ENCODE results near the gene TAPT1. TPM values are rescaled to one million over a fixed set of nuclear protein-coding genes. Genes with fewer than 3 reads are reported as not detected.

Gene TAPT1
- total and polyA plus RNA-seq, 2 of the 13 experiments (the other 11 are each of a cell fraction or from before 2014, with no cell fraction given), result 24.5 to 25.3 TPM

- TF ChIP-seq CTCF (CRISPR knock-in tag; IDR thresholded peaks at IDR 0.05) (no peak), PRDM10 (CRISPR knock-in tag; IDR thresholded peaks at IDR 0.05; ENCODE audit: low read depth) (no peak), NR2C2 (CRISPR knock-in tag; IDR thresholded peaks at IDR 0.05; ENCODE audit: borderline replicate concordance) (no peak), ZNF263 (CRISPR knock-in tag; IDR thresholded peaks at IDR 0.05) (no peak), MAZ (IDR thresholded peaks at IDR 0.05; ENCODE audit: borderline replicate concordance, low read depth, low read length) (no peak), MAZ (CRISPR knock-in tag; IDR thresholded peaks at IDR 0.05; ENCODE audit: low read depth) (no peak), ZNF766 (CRISPR knock-in tag; IDR thresholded peaks at IDR 0.05; ENCODE audit: borderline replicate concordance) (no peak), IRF1 (CRISPR knock-in tag; IDR thresholded peaks at IDR 0.05; ENCODE audit: low read depth) (no peak), ZNF496 (CRISPR knock-in tag; IDR thresholded peaks at IDR 0.05; ENCODE audit: insufficient replicate concordance) (no peak), TSC22D2 (CRISPR knock-in tag; IDR thresholded peaks at IDR 0.05; ENCODE audit: borderline replicate concordance) (no peak), KDM1A (CRISPR knock-in tag; IDR thresholded peaks at IDR 0.05) (no peak), TBX2 (CRISPR knock-in tag; IDR thresholded peaks at IDR 0.05; ENCODE audit: borderline replicate concordance) (peak; percentile 70; the same call in 1 of the 2 replicates), SNRNP70 (IDR thresholded peaks at IDR 0.05; ENCODE audit: low read depth, low read length) (no peak), RAD21 (CRISPR knock-in tag; IDR thresholded peaks at IDR 0.05) (no peak), ZNF264 (CRISPR knock-in tag; IDR thresholded peaks at IDR 0.05) (no peak), SRSF1 (optimal IDR thresholded peaks at IDR 0.05; ENCODE audit: low read depth, low read length) (no peak), PHF8 (CRISPR knock-in tag; IDR thresholded peaks at IDR 0.05) (no peak), GMEB2 (CRISPR knock-in tag; IDR thresholded peaks at IDR 0.05; ENCODE audit: low read depth) (no peak), CEBPG (CRISPR knock-in tag; IDR thresholded peaks at IDR 0.05) (peak; percentile 41), KAT7 (CRISPR knock-in tag; IDR thresholded peaks at IDR 0.05; ENCODE audit: borderline replicate concordance) (no peak), ZNF10 (CRISPR knock-in tag; IDR thresholded peaks at IDR 0.05; ENCODE audit: borderline replicate concordance, low read depth) (no peak), ZNF710 (CRISPR knock-in tag; IDR thresholded peaks at IDR 0.05; ENCODE audit: borderline replicate concordance) (peak; percentile 38; the same call in 1 of the 2 replicates)
Measured at GRCh38 chr4:16129336-16129735, 96.9 kb downstream of the TAPT1 start (continued).

Data from HepG2 (cell line).